Measurements from ENCODE around the gene TTC39B.
"Not testable (repeated sequence)": the region's sequence is repeated elsewhere in the genome, so short reads cannot be mapped to it uniquely, and the experiment has no call there.

Gene TTC39B

DNA sequence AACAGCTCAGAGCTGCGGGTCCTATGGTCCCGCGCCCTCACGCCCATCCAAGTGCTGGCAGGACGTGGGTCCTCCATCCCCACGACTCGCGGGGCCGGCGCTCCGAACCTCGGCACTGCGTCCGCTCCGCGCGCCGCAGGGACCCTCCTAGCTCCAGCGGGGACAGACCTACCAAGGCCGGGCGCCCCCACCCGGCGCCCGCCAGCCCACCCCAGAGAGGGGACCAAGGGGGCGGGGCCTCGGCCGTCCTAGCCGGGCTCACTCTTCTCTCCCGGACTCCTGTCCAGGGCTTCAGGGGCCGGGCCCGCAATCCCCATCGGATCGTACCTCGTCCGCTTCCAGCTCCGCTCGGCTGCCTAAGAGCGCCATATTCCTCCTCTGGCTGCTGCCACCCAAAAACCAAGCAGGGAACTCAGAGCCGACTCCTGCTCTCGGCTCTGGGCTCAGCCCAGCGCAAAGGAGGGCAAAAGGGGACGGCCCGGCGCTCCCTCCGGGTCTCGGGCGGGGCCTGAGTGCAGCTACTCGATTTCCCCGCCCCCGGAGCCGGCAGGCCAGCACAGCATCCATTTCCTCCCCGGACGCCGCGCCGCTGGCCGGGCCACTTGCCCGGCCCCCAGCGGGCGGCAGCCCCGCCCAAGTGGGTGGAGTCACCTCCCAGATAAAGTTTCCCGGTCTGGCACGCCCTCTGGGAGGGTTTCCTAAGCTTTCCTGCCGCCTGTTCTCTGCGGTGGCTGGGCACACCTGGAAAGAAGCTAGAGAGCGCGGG, at the start of gene TTC39B:
Gene TTC39B, minus strand, starts transcription at position 460 of the 766 bp plus-strand sequence. Its CDS starts 91 bp downstream, at position 369.
- peak; percentile 62 for DNase-seq

- DNase-seq: no peak
Observed at GRCh38 chr9:15355669-15356068, 48.7 kb upstream of the TTC39B start.

DNA sequence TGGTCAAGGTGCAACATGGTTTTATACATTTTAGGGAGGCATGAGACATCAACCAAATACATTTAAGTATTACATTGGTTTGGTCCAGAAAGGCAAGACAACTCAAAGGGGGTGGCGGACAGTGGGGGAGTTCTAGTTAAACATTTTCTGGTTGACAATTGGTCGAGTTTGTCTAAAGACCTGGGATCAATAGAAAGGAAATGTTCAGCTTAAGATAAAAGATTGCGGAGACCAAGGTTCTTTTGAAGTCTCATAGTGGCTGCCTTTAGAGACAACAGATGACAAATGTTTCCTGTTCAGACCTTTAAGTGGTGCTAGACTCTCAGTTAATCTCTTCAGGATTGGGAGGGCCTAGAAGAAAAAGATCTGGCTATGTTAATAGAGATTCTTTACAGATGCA, 47.7 kb upstream of the TTC39B start:
- no peak for DNase-seq

DNA sequence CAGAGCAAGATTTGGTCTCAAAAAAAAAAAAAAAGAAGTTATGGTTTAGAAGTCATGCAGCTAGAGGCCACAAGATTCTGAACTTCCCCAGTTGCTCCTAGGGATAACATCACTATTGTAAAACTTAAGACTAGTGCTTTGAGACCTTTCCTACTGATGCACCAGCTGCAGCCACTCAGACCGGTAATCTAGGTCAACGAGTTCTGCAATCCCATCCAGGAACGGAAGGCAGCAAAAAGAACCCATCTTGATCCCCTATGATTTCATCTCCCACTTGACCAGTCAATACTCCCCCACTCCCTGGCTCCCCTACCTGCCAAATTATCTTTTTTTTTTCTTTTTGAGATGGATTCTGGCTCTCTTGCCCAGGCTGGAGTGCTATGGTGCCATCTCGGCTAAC, 46.9 kb upstream of the TTC39B start:
- DNase-seq: no peak

DNA sequence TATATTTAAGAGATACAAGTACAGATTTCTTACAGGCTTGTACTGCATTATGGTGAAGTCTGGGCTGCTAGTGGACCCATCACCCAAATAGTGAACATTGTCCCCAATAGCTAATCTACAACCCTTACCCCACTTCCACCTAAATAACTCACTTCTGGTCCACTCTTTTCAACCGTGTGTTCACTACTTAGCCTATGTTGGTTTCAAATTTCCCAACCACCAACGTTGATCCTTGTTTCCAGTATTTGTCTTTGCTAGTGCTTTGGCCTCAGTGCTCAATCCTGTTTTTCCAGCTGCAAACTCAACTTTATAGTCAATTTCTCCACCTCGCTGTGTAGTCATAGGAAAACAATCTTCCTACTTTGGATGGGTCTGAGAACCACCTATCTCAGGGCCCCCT, 45.3 kb upstream of the TTC39B start:
- no peak for DNase-seq

- DNase-seq: no peak
Observed at GRCh38 chr9:15349892-15350761, 43.1 kb upstream of the TTC39B start.

GRCh38 chr9:15346837-15347236, 39.8 kb upstream of the TTC39B start:
- no peak for DNase-seq

GRCh38 chr9:15344191-15344590, 37.2 kb upstream of the TTC39B start:
- no peak for DNase-seq

- DNase-seq: no peak
Observed at GRCh38 chr9:15333376-15333881, 26.4 kb upstream of the TTC39B start.

GRCh38 chr9:15332939-15333338, 25.9 kb upstream of the TTC39B start:
- no peak for DNase-seq

DNA sequence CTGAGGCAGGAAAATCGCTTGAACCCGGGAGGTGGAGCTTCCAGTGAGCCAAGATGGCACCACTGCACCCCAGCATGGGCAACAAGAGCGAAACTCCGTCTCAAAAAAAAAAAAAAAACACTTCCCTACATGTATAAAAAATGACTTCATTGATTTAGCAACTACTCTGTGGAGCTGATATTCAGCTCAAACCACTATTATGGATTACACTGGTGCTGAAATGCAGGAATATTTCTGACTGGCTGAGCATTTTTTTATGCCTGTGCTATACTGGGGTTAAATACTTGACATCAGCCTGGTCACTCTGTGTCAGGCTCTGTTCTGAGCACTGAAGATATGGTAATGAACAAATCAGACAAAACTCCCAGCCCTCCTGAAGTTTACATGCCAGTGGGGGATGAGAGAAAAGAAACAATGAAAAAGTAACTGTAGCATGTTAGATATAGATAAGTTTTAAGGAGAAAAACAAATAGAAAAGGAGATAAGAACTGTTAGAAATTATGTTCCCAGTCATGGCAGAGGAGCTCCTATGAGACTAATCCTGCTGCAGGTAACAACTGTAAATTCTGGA, 22.6 kb upstream of the TTC39B start:
- DNase-seq: no peak

DNA sequence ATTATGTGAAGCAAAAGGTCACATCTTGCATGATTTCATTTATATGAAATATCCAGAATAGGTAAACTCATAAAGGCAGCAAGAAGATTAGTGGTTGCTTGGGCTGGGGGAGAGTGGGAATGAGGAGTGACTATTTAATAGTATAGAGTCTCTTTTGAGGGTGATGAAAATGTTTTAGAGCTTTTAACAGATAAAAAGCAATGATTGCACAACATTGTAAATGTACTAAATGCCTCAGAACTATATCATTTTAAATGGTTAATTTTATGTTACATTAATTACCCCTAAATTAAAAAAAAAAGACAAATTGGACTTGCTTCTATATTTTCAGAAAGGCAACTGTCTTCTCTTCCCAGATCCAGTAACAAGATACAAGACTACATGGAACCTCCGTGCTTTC, 21.9 kb upstream of the TTC39B start:
- no peak for DNase-seq

- not testable (repeated sequence) for DNase-seq
Observed at GRCh38 chr9:15322695-15323094, 15.7 kb upstream of the TTC39B start.

DNA sequence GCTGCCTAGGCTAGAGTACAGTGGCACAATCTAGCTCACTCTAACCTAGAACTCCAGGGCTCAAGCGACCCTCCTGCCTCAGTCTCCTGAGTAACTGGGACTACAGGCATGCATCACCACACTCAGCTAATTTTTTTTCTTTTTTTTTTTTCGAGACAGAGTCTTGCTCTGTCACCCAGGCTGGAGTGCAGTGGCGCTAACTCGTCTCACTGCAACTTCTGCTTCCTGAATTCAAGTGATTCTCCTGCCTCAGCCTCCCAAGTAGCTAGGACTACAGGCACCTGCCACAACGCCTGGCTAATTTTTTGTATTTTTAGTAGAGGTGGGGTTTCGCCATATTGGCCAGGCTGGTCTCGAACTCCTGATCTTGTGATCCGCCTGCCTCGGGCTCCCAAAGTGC, 12.6 kb upstream of the TTC39B start:
- not testable (repeated sequence) for DNase-seq

- DNase-seq: no peak
Observed at GRCh38 chr9:15317836-15318235, 10.8 kb upstream of the TTC39B start.

DNA sequence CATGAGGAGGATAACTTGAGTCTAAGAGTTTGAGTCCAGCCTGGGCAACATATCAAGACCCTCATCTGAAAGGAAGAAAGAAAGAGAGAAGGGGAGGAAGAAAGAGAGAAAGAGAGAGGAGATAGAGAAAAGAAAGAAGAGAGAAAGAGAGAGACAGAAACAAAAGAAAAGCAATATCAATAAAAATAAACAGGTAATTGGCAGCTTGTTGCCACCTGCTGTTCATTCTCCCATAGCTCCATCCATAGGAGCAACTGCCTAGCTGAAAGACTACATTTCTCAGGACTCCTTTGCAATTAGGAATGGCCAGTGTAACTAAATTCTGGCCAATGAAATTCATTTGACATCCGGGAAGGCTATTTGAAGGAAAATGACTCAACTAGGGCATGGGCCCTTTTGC, 4.6 kb upstream of the TTC39B start:
- no peak for DNase-seq

GRCh38 chr9:15310107-15310850, 3.3 kb upstream of the TTC39B start:
- DNase-seq: no peak

GRCh38 chr9:15308511-15308910, 1.5 kb upstream of the TTC39B start:
- no peak for DNase-seq

DNA sequence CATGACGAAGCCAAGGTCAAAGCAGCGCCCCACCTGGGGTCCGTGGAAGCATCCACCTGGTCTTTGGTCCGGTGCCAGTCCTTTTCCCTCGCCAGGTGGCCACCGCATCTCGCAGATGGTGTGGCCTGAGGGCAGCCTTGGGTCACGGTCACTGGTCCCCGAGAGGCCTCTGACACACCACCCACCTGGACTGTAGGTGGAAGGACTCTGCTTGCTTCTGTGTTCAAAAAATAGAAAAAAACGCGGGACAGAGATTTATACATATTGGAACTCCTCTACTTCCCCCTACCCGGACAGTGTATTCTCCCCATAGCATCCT, 466 bp upstream of the TTC39B start:
- no peak for DNase-seq

DNA sequence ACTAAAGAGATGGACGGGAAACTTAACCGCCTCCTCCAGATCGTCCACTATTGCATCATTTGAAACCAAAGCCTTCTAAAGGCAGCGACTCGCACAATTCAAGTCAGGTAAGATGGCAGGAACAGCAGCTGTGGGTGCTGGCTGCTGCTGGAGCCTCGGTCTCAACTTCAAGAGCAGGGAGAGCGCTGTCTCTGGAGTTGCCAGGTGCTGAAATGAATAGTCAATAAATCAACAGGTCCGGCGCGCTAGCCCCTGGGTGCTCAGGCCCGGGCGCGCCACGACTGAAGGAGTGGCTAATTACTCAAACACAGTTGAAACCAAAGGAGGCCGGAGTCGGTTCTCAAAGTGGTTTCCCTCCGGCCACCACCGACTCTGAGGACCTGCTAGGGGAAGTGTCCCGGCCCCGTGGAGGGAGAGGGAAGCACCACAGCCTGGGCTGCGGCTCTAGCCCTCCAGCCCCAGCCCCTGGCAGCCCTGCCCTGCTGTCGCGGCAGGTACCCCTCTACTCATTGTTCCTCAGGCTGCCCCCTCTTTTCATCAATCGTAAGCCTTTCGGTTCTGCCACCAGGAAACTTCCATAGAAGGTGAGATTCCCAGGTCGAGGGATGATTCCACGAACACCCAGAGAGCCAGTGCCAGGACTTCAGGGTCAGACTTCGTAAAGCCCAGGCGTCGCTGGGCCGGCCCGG, 804 bp downstream of the TTC39B start:
- DNase-seq: peak; percentile 17

GRCh38 chr9:15305470-15305869, 1.5 kb downstream of the TTC39B start:
- no peak for DNase-seq

- no peak for DNase-seq
Observed at GRCh38 chr9:15304632-15305031, 2.4 kb downstream of the TTC39B start.
